ENCODE data around the gene VTA1.

Gene VTA1

DNA sequence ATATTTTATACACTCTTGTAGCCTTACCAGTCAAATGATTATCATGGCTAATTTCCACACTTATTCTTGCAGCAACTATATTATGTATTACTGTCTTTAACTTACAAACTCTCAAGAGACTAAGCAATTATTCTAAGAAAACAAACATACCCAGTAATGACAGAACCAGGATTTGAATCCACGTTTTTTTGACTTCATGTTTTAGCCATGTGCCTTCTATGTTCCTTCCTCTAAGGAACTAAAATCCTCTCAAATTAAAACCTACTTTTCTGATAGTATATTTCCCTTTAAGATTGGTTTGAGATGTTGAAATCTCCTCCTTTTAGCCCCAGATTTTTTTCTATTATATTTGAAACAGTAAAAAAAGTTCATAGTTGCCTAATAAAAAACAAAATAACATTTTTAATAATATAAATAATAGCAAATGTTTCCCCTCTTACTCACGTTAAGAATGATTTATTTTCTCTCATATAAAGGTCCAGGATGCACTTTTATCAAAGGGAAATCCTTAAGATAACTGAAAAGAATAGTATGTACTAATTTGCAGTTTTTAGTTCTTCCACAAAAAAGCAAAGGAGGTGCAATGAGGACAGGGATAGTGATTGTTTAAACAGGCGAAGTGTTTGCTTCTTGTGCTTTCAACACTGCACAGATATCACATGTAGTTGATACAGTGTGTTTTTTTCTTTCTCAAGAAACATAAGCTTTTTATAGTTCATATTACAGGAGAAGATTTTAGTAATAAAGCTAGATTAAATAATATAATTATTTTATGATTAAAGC lies 54.0 kb downstream of the VTA1 start:
- H3K9ac ChIP-seq (ENCODE audit: insufficient read length, low read depth) = no peak overlapping the region
- H3K9me3 ChIP-seq (ENCODE audit: insufficient read depth, low read length) = no peaks in the 10 kb centered on the region
- TF ChIP-seq YY1 (IDR thresholded peaks at IDR 0.05; ENCODE audit: insufficient read depth, insufficient read length) (no peak), SUZ12 (IDR thresholded peaks at IDR 0.05; ENCODE audit: extremely low read depth, insufficient read depth, insufficient read length) (no peak)
- no peaks in the 10 kb centered on the region for H3K27me3 ChIP-seq (ENCODE audit: insufficient read depth, insufficient read length)
- H3K36me3 ChIP-seq (ENCODE audit: insufficient read depth, insufficient read length, low read length) = peaks cover 23% of the 10 kb centered on the region
- H3K4me3 ChIP-seq (ENCODE audit: insufficient read length, low read depth) = no peak overlapping the region
- H3K4me1 ChIP-seq (ENCODE audit: insufficient read depth, insufficient read length) = no peaks in the 10 kb centered on the region
- no peak for DNase-seq (ENCODE audit: low read depth, low spot score)

DNA sequence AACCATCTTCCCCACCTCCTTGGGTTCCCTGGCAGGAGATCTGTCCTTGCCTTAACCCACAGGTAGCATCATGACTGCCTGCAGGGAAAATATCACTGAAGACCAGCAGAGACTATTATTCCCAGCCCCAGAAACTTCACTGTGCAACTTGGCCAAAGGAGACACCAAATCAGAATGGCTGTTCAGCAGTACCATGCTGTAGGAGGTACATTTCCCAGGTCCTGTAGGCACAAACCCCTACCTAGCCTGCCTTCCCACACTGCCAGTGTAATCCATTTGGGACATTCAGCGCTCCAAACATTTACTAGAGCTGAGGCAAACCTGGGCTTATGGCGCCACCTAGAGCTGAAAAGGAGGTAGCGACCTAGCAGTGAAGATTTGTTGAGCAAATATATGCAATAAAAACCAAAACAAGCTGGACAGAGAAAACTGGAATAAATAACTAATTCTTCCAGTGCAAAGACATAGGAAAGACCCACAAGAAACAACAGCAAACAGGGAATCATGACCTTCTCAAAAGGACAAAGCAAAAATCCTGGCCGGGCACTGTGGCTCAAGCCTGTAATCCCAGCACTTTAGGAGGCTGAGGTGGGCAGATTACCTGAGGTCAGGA lies 60.3 kb downstream of the VTA1 start:
- no peaks in the 10 kb centered on the region for H3K4me1 ChIP-seq (ENCODE audit: insufficient read depth, insufficient read length)
- H3K36me3 ChIP-seq (ENCODE audit: insufficient read depth, insufficient read length, low read length) = peaks cover 21% of the 10 kb centered on the region
- DNase-seq (ENCODE audit: low read depth, low spot score) = peak; percentile 25
- no peak overlapping the region for H3K4me3 ChIP-seq (ENCODE audit: insufficient read length, low read depth)
- no peaks in the 10 kb centered on the region for H3K27me3 ChIP-seq (ENCODE audit: insufficient read depth, insufficient read length)
- TF ChIP-seq SUZ12 (IDR thresholded peaks at IDR 0.05; ENCODE audit: extremely low read depth, insufficient read depth, insufficient read length) (no peak), ZNF274 (IDR thresholded peaks at IDR 0.05; ENCODE audit: low read depth, low read length) (no peak), YY1 (IDR thresholded peaks at IDR 0.05; ENCODE audit: insufficient read depth, insufficient read length) (no peak)
- H3K9ac ChIP-seq (ENCODE audit: insufficient read length, low read depth) = no peak overlapping the region
- H3K9me3 ChIP-seq (ENCODE audit: insufficient read depth, low read length) = peaks cover 4% of the 10 kb centered on the region

DNA sequence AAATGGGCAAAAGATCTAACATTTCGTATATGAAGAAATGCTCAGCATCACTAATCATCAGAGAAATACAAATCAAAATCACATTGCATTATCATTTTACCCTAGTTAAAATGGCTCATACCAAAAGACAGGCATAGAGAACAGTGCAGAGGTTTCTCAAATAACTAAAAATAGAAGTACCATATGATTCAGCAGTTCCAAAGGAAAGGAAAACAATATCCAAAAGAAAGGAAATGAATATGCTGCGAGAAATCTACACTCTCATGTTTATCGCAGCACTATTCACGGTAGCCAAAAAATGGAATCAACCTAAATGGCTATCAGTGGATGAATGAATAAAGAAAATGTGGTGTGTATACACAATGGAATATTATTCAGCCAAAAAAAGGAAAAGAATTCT lies 63.5 kb downstream of the VTA1 start:
- no peak for TF ChIP-seq YY1 (IDR thresholded peaks at IDR 0.05; ENCODE audit: insufficient read depth, insufficient read length)
- H3K36me3 ChIP-seq (ENCODE audit: insufficient read depth, insufficient read length, low read length) = peaks cover 30% of the 10 kb centered on the region
- H3K4me3 ChIP-seq (ENCODE audit: insufficient read length, low read depth) = no peak overlapping the region
- no peak overlapping the region for H3K9ac ChIP-seq (ENCODE audit: insufficient read length, low read depth)
- DNase-seq (ENCODE audit: low read depth, low spot score) = no peak
- H3K4me1 ChIP-seq (ENCODE audit: insufficient read depth, insufficient read length) = no peaks in the 10 kb centered on the region
- no peaks in the 10 kb centered on the region for H3K27me3 ChIP-seq (ENCODE audit: insufficient read depth, insufficient read length)
- H3K9me3 ChIP-seq (ENCODE audit: insufficient read depth, low read length) = peaks cover 18% of the 10 kb centered on the region

- H3K9me3 ChIP-seq (ENCODE audit: insufficient read depth, low read length) = peaks cover 18% of the 10 kb centered on the region
- H3K9ac ChIP-seq (ENCODE audit: insufficient read length, low read depth) = no peak overlapping the region
- no peak for TF ChIP-seq YY1 (IDR thresholded peaks at IDR 0.05; ENCODE audit: insufficient read depth, insufficient read length)
- TF ChIP-seq ZNF274 (IDR thresholded peaks at IDR 0.05; ENCODE audit: low read depth, low read length) = no peak
- TF ChIP-seq SUZ12 (IDR thresholded peaks at IDR 0.05; ENCODE audit: extremely low read depth, insufficient read depth, insufficient read length) = no peak
- no peaks in the 10 kb centered on the region for H3K27me3 ChIP-seq (ENCODE audit: insufficient read depth, insufficient read length)
- H3K36me3 ChIP-seq (ENCODE audit: insufficient read depth, insufficient read length, low read length) = peaks cover 21% of the 10 kb centered on the region
- DNase-seq (ENCODE audit: low read depth, low spot score) = no peak
- no peak overlapping the region for H3K4me3 ChIP-seq (ENCODE audit: insufficient read length, low read depth)
- no peaks in the 10 kb centered on the region for H3K4me1 ChIP-seq (ENCODE audit: insufficient read depth, insufficient read length)
Measured at GRCh38 chr6:142213402-142213801, 66.3 kb downstream of the VTA1 start.

GRCh38 chr6:142218446-142218845 lies 71.4 kb downstream of the VTA1 start:
- Histone ChIP-seq H3K9me3 (ENCODE audit: insufficient read depth, low read length) (peaks cover 3% of the 10 kb centered on the region), H3K9ac (ENCODE audit: insufficient read length, low read depth) (no peak overlapping the region), H3K27me3 (ENCODE audit: insufficient read depth, insufficient read length) (no peaks in the 10 kb centered on the region), H3K4me3 (ENCODE audit: insufficient read length, low read depth) (no peak overlapping the region), H3K36me3 (ENCODE audit: insufficient read depth, insufficient read length, low read length) (peaks cover 13% of the 10 kb centered on the region), H3K4me1 (ENCODE audit: insufficient read depth, insufficient read length) (no peaks in the 10 kb centered on the region)
- no peak for TF ChIP-seq YY1 (IDR thresholded peaks at IDR 0.05; ENCODE audit: insufficient read depth, insufficient read length)
- DNase-seq (ENCODE audit: low read depth, low spot score) = no peak

DNA sequence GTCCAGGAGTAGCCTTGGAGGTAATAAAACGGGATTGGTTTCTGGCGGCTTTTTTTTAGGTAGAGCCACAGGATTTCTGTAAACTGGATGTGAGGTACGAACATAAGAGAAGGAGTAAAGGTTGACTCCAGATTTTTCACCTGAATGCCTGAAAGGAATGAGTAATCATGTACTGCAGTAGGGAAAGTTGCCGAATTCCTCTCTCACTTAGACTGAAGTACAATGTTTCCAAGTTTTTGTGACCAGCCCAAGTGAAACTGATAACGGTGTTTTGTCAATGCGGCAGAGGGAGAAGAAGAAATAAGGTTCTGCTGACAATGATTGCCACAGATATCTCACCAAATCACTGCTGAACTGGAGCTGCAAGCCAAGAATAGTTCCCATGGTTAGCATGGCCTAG lies 75.0 kb downstream of the VTA1 start:
- no peak for DNase-seq (ENCODE audit: low read depth, low spot score)
- H3K36me3 ChIP-seq (ENCODE audit: insufficient read depth, insufficient read length, low read length) = peaks cover 10% of the 10 kb centered on the region
- H3K9me3 ChIP-seq (ENCODE audit: insufficient read depth, low read length) = no peaks in the 10 kb centered on the region
- H3K4me1 ChIP-seq (ENCODE audit: insufficient read depth, insufficient read length) = no peaks in the 10 kb centered on the region
- no peak overlapping the region for H3K9ac ChIP-seq (ENCODE audit: insufficient read length, low read depth)
- no peak overlapping the region for H3K4me3 ChIP-seq (ENCODE audit: insufficient read length, low read depth)
- no peak for TF ChIP-seq SUZ12 (IDR thresholded peaks at IDR 0.05; ENCODE audit: extremely low read depth, insufficient read depth, insufficient read length)
- no peak for TF ChIP-seq ZNF274 (IDR thresholded peaks at IDR 0.05; ENCODE audit: low read depth, low read length)
- no peak for TF ChIP-seq YY1 (IDR thresholded peaks at IDR 0.05; ENCODE audit: insufficient read depth, insufficient read length)
- H3K27me3 ChIP-seq (ENCODE audit: insufficient read depth, insufficient read length) = no peaks in the 10 kb centered on the region

- H3K27me3 ChIP-seq (ENCODE audit: insufficient read depth, insufficient read length) = no peaks in the 10 kb centered on the region
- H3K4me3 ChIP-seq (ENCODE audit: insufficient read length, low read depth) = no peak overlapping the region
- DNase-seq (ENCODE audit: low read depth, low spot score) = no peak
- H3K36me3 ChIP-seq (ENCODE audit: insufficient read depth, insufficient read length, low read length) = peaks cover 5% of the 10 kb centered on the region
- no peak overlapping the region for H3K9ac ChIP-seq (ENCODE audit: insufficient read length, low read depth)
- TF ChIP-seq ZNF274 (IDR thresholded peaks at IDR 0.05; ENCODE audit: low read depth, low read length) = no peak
- TF ChIP-seq YY1 (IDR thresholded peaks at IDR 0.05; ENCODE audit: insufficient read depth, insufficient read length) = no peak
- no peak for TF ChIP-seq SUZ12 (IDR thresholded peaks at IDR 0.05; ENCODE audit: extremely low read depth, insufficient read depth, insufficient read length)
- H3K9me3 ChIP-seq (ENCODE audit: insufficient read depth, low read length) = no peaks in the 10 kb centered on the region
- no peaks in the 10 kb centered on the region for H3K4me1 ChIP-seq (ENCODE audit: insufficient read depth, insufficient read length)
Measured at GRCh38 chr6:142223938-142224337, 76.9 kb downstream of the VTA1 start.
